ENCODE data around the gene MOSMO. TPM values are rescaled to one million over a fixed set of nuclear protein-coding genes. Genes with fewer than 3 reads are reported as not detected.
"Not testable (repeated sequence)": the region's sequence is repeated elsewhere in the genome, so short reads cannot be mapped to it uniquely, and the experiment has no call there.

The MOSMO gene
- total and polyA plus RNA-seq, 2 of the 13 experiments (the other 11 are each of a cell fraction or from before 2014, with no cell fraction given), result 26.7 to 32.6 TPM

- POLR2A ChIA-PET, result interaction anchor here (6.5 kb wide), 1 partner anchor 17 kb away, joined by 40 read pairs; the partner anchor contains the start of gene MOSMO
- FAIRE-seq; in situ Hi-C loops (cut with HindIII; ENCODE audit: extremely low pct_ligation_motif_present, low pct_unique_long_range_greater_than_20kb): not testable (repeated sequence)
Observed at GRCh38 chr16:22024785-22025184, 16.9 kb downstream of the MOSMO start.

GRCh38 chr16:22027633-22028032 lies 19.7 kb downstream of the MOSMO start:
- in situ Hi-C loops (cut with HindIII; ENCODE audit: extremely low pct_ligation_motif_present, low pct_unique_long_range_greater_than_20kb) (no loop called here), intact Hi-C loops (cut with micrococcal nuclease; ENCODE audit: unreplicated experiment) (no loop called here)
- WGBS (ENCODE audit: low lambda C conversion rate), result 89% methylated on average over 2 of the region's 2 CpGs
- no peaks in the 10 kb centered on the region for H3K9me3 ChIP-seq (ENCODE audit: low read length)
- H3K9ac ChIP-seq (ENCODE audit: insufficient read depth, low read depth, low read length), result no peak overlapping the region
- H2AFZ ChIP-seq (ENCODE audit: low read length), result no peak overlapping the region
- H3K27me3 ChIP-seq (ENCODE audit: control insufficient read depth in 1 of 2, insufficient read depth in 2 of 2, low read length in 2 of 2), result no peaks in the 10 kb centered on the region
- H3K79me2 ChIP-seq (ENCODE audit: insufficient read depth, low read length), result peaks cover 73% of the 10 kb centered on the region
- FAIRE-seq, result no peak
- H3K27ac ChIP-seq (ENCODE audit: extremely low read length, insufficient read depth, low read length), result peak overlapping the region; percentile 40
- BruUV-seq (replicated peaks), result no TSS peak
- ChIA-PET CTCF (ENCODE audit: low intra/inter-chr PET ratio, low total read pairs) (no interaction called here), POLR2A (interaction anchor here (2.0 to 6.5 kb wide), 2 partner anchors 16 to 19 kb away, joined by 4 to 40 read pairs; partner anchors contain the start of gene MOSMO)
- H3K4me3 ChIP-seq (replicated peaks in 1 of 3; ENCODE audit: insufficient read depth in 1 of 3, low read depth in 2 of 3, low read length in 3 of 3), result no peak overlapping the region
- H4K20me1 ChIP-seq (ENCODE audit: insufficient read depth, low read length), result peaks cover 5% of the 10 kb centered on the region
- no peak for DNase-seq (ENCODE audit: low spot score)
- no peak for ATAC-seq
- H3K36me3 ChIP-seq (replicated peaks in 1 of 2; ENCODE audit: control insufficient read depth in 1 of 2, insufficient read depth in 2 of 2, low read length in 2 of 2), result peaks cover 0 to 3% of the 10 kb centered on the region in 2 experiments; a peak in 3 of 5 replicates
- H3K4me2 ChIP-seq (ENCODE audit: low read depth, low read length), result no peak overlapping the region
- H3K4me1 ChIP-seq (ENCODE audit: insufficient read depth, low read length), result peaks cover 86% of the 10 kb centered on the region
- TF ChIP-seq CREM (IDR thresholded peaks at IDR 0.05) (no peak), CREM (CRISPR knock-in tag; IDR thresholded peaks at IDR 0.05) (no peak), MAFF (IDR thresholded peaks at IDR 0.05; ENCODE audit: low read depth, low read length) (no peak), FOXO1 (CRISPR knock-in tag; IDR thresholded peaks at IDR 0.05) (no peak), SKI (IDR thresholded peaks at IDR 0.05; ENCODE audit: partially characterized antibody) (no peak), ZNF383 (CRISPR knock-in tag; IDR thresholded peaks at IDR 0.05; ENCODE audit: borderline replicate concordance) (no peak), GPBP1L1 (CRISPR knock-in tag; IDR thresholded peaks at IDR 0.05) (no peak), ZNF567 (CRISPR knock-in tag; IDR thresholded peaks at IDR 0.05; ENCODE audit: borderline replicate concordance) (no peak), ZKSCAN8 (CRISPR knock-in tag; IDR thresholded peaks at IDR 0.05; ENCODE audit: borderline replicate concordance) (no peak), KLF16 (CRISPR knock-in tag; IDR thresholded peaks at IDR 0.05) (no peak), TBX2 (CRISPR knock-in tag; IDR thresholded peaks at IDR 0.05; ENCODE audit: borderline replicate concordance) (no peak)

More at GRCh38 chr16:22024785-22025184, 16.9 kb downstream of the MOSMO start:
- ATAC-seq; H3K27ac ChIP-seq (ENCODE audit: extremely low read length, insufficient read depth, low read length); H3K27me3 ChIP-seq (ENCODE audit: control insufficient read depth in 1 of 2, insufficient read depth in 2 of 2, low read length in 2 of 2); H2AFZ ChIP-seq (ENCODE audit: low read length); CTCF ChIA-PET (ENCODE audit: low intra/inter-chr PET ratio, low total read pairs); H3K36me3 ChIP-seq (replicated peaks in 1 of 2; ENCODE audit: control insufficient read depth in 1 of 2, insufficient read depth in 2 of 2, low read length in 2 of 2); intact Hi-C loops (cut with micrococcal nuclease; ENCODE audit: unreplicated experiment); DNase-seq (ENCODE audit: low spot score); H3K9me3 ChIP-seq (ENCODE audit: low read length); BruUV-seq (replicated peaks); H3K9ac ChIP-seq (ENCODE audit: insufficient read depth, low read depth, low read length); H4K20me1 ChIP-seq (ENCODE audit: insufficient read depth, low read length); H3K4me3 ChIP-seq (replicated peaks in 1 of 3; ENCODE audit: insufficient read depth in 1 of 3, low read depth in 2 of 3, low read length in 3 of 3); H3K4me2 ChIP-seq (ENCODE audit: low read depth, low read length): not testable (repeated sequence)
- peak; percentile 54; the same call in 1 of the 2 replicates for TF ChIP-seq ZNF770 (CRISPR knock-in tag; IDR thresholded peaks at IDR 0.05)
- H3K4me1 ChIP-seq (ENCODE audit: insufficient read depth, low read length), result peaks cover 64% of the 10 kb centered on the region
- 88% methylated on average over 4 of the region's 4 CpGs for whole genome bisulfite sequencing (ENCODE audit: low lambda C conversion rate)
- H3K79me2 ChIP-seq (ENCODE audit: insufficient read depth, low read length), result peaks cover 66% of the 10 kb centered on the region

Data from HepG2 (cell line).